H9 (cell line): Measurements from ENCODE around the gene RPS19. TPM values are rescaled to one million over a fixed set of nuclear protein-coding genes. Genes with fewer than 3 reads are reported as not detected.

ENCODE experiments used
- DNase-seq: peaks from one replicate; pipeline ENCODE4 v3.0.0-alpha.2; 2017
- H2AFZ ChIP-seq: one replicate; pipeline ENCODE4 v1.6.1; 2013; ENCODE audit warnings: mild to moderate bottlenecking, low read length, control low read depth, moderate library complexity
- H2AK5ac ChIP-seq: 2 replicates; pipeline ENCODE4 v1.6.1; 2013; ENCODE audit warnings: low read length, control low read depth, mixed read lengths; ENCODE audit not compliant: insufficient read length
- H2BK120ac ChIP-seq: one replicate; pipeline ENCODE4 v1.6.1; 2013; ENCODE audit warnings: low read depth, mild to moderate bottlenecking, low read length, control low read depth, inconsistent platforms; ENCODE audit not compliant: poor library complexity, severe bottlenecking
- H2BK12ac ChIP-seq: 2 replicates; pipeline ENCODE4 v1.6.1; 2013; ENCODE audit warnings: low read length, control low read depth, mixed read lengths, low read depth; ENCODE audit not compliant: insufficient read length
- H2BK15ac ChIP-seq: 2 replicates; pipeline ENCODE4 v1.6.1; 2013; ENCODE audit warnings: low read depth, low read length, control low read depth
- H2BK20ac ChIP-seq: one replicate; pipeline ENCODE4 v1.6.1; 2013; ENCODE audit warnings: low read depth, mild to moderate bottlenecking, low read length, control low read depth, inconsistent platforms; ENCODE audit not compliant: poor library complexity, severe bottlenecking
- H2BK5ac ChIP-seq: 2 replicates; pipeline ENCODE4 v1.6.1; 2013; ENCODE audit warnings: low read length, control low read depth, mixed read lengths; ENCODE audit not compliant: insufficient read length
- H3K14ac ChIP-seq: 2 replicates; pipeline ENCODE4 v1.6.1; 2013; ENCODE audit warnings: low read length, control low read depth; ENCODE audit not compliant: insufficient read depth
- H3K18ac ChIP-seq: 2 replicates; pipeline ENCODE4 v1.6.1; 2013; ENCODE audit warnings: low read depth, mild to moderate bottlenecking, mixed read lengths, low read length, control low read depth; ENCODE audit not compliant: insufficient read length
- H3K23ac ChIP-seq: 2 replicates; pipeline ENCODE4 v1.6.1; 2013; ENCODE audit warnings: low read length, control low read depth, mixed read lengths, low read depth; ENCODE audit not compliant: insufficient read length
- H3K23me2 ChIP-seq: 2 replicates; pipeline ENCODE4 v1.6.1; 2013; ENCODE audit warnings: low read depth, mild to moderate bottlenecking, mixed read lengths, low read length, control low read depth; ENCODE audit not compliant: insufficient read length, poor library complexity, severe bottlenecking
- H3K27ac ChIP-seq: 2 replicates; pipeline ENCODE4 v1.5.1; 2013; ENCODE audit warnings: low read length, control low read depth, mixed read lengths, low read depth; ENCODE audit not compliant: insufficient read length
- H3K27me3 ChIP-seq: 2 replicates; pipeline ENCODE4 v1.6.1; 2013; ENCODE audit warnings: low read length, control low read depth, inconsistent platforms; ENCODE audit not compliant: insufficient read depth
- H3K4ac ChIP-seq: 2 replicates; pipeline ENCODE4 v1.6.1; 2013; ENCODE audit warnings: low read depth, mild to moderate bottlenecking, control low read depth, inconsistent platforms, low read length, moderate library complexity
- H3K4me1 ChIP-seq: 2 replicates; pipeline ENCODE4 v1.6.1; 2013; ENCODE audit warnings: low read length, control low read depth, inconsistent platforms; ENCODE audit not compliant: insufficient read depth
- H3K4me2 ChIP-seq: 2 replicates; pipeline ENCODE4 v1.6.1; 2013; ENCODE audit warnings: low read length, control low read depth, mixed read lengths; ENCODE audit not compliant: insufficient read length, insufficient read depth
- H3K56ac ChIP-seq: 2 replicates; pipeline ENCODE4 v1.6.1; 2013; ENCODE audit warnings: low read depth, mild to moderate bottlenecking, mixed read lengths, low read length, control low read depth; ENCODE audit not compliant: insufficient read length
- H3K79me1 ChIP-seq: 2 replicates; pipeline ENCODE4 v1.6.1; 2013; ENCODE audit warnings: low read depth, mild to moderate bottlenecking, moderate library complexity, low read length, control low read depth, inconsistent platforms; ENCODE audit not compliant: insufficient read depth, poor library complexity, severe bottlenecking
- H3K79me2 ChIP-seq: 2 replicates; pipeline ENCODE4 v1.6.1; 2013; ENCODE audit warnings: low read length, control low read depth, inconsistent platforms; ENCODE audit not compliant: insufficient read depth
- H3K9ac ChIP-seq: 2 replicates; pipeline ENCODE4 v1.6.1; 2013; ENCODE audit warnings: low read length, control low read depth, mixed read lengths; ENCODE audit not compliant: insufficient read length; ENCODE audit errors: extremely low read depth
- H3K9me3 ChIP-seq: one replicate; pipeline ENCODE4 v1.6.1; 2013; ENCODE audit warnings: low read depth, low read length, inconsistent platforms; ENCODE audit not compliant: control insufficient read depth
- H3T11ph ChIP-seq: one replicate; pipeline ENCODE4 v1.6.1; 2013; ENCODE audit warnings: mild to moderate bottlenecking, low read length, control low read depth, inconsistent platforms
- H4K20me1 ChIP-seq: one replicate; pipeline ENCODE4 v1.6.1; 2013; ENCODE audit not compliant: control insufficient read depth, insufficient read length, insufficient read depth
- H4K5ac ChIP-seq: 2 replicates; pipeline ENCODE4 v1.6.1; 2013; ENCODE audit warnings: low read depth, mild to moderate bottlenecking, mixed read lengths, low read length, control low read depth; ENCODE audit not compliant: insufficient read length
- H4K8ac ChIP-seq: replicated peaks from 2 replicates; pipeline ENCODE4 v1.6.1; 2013; ENCODE audit warnings: low read length, control low read depth, mixed read lengths, low read depth; ENCODE audit not compliant: insufficient read length
- H4K91ac ChIP-seq: 2 replicates; pipeline ENCODE4 v1.6.1; 2013; ENCODE audit warnings: low read depth, mild to moderate bottlenecking, moderate library complexity, mixed read lengths, low read length, control low read depth; ENCODE audit not compliant: insufficient read length
- H3K27ac Mint-ChIP-seq, 3 experiments: 2 replicates in 2 of 3; 3 replicates in 1 of 3; pipeline ENCODE4 v1.8.0; 2020 to 2021; ENCODE audit warnings: mixed read lengths in 3 of 3, mild to moderate bottlenecking in 1 of 3, moderate library complexity in 1 of 3
- H3K27me3 Mint-ChIP-seq: 2 replicates; pipeline ENCODE4 v1.8.0; 2021; ENCODE audit warnings: low read depth, mild to moderate bottlenecking, moderate library complexity, mixed read lengths
- H3K36me3 Mint-ChIP-seq, 3 experiments: 2 replicates in 2 of 3; 3 replicates in 1 of 3; pipeline ENCODE4 v1.8.0; 2020 to 2021; ENCODE audit warnings: low read depth in 3 of 3, mixed read lengths in 3 of 3; ENCODE audit not compliant: insufficient read depth in 1 of 3
- H3K4me1 Mint-ChIP-seq, 2 experiments: 2 replicates each; pipeline ENCODE4 v1.8.0; 2020; ENCODE audit warnings: mixed read lengths in 2 of 2
- H3K4me3 Mint-ChIP-seq, 2 experiments: 2 replicates in 1 of 2; 3 replicates in 1 of 2; pipeline ENCODE4 v1.8.0; 2020 to 2021; ENCODE audit warnings: mild to moderate bottlenecking in 2 of 2, mixed read lengths in 2 of 2, moderate library complexity in 1 of 2
- H3K9me3 Mint-ChIP-seq, 2 experiments: 2 replicates in 1 of 2; 3 replicates in 1 of 2; pipeline ENCODE4 v1.8.0; 2020; ENCODE audit warnings: mild to moderate bottlenecking in 2 of 2, mixed read lengths in 2 of 2, moderate library complexity in 1 of 2
- CTCF ChIP-seq: fragments of 200-600 bp; sonication (generic); conservative IDR thresholded peaks from 3 replicates; pipeline ENCODE4 v1.8.0; 2021; ENCODE audit warnings: antibody characterized with exemption, mild to moderate bottlenecking
- WGBS: extraction: QIAGEN DNeasy Blood & Tissue Kit; methylation state at CpG from one replicate; pipeline ENCODE4 v1.1.7; 2013; ENCODE audit warnings: missing lambda C conversion rate, low lambda C conversion rate, mixed read lengths; ENCODE audit not compliant: insufficient read length; ENCODE audit errors: extremely low coverage; 5-methylcytosine and 5-hydroxymethylcytosine counted together
- total RNA-seq: library from RNA; stranded (reverse); gene quantifications from 2 replicates; pipeline ENCODE4 v1.2.1, GENCODE V29; 2021

The RPS19 gene
- total RNA-seq, 1 experiment from 2014 or later: 3,024 TPM

DNA sequence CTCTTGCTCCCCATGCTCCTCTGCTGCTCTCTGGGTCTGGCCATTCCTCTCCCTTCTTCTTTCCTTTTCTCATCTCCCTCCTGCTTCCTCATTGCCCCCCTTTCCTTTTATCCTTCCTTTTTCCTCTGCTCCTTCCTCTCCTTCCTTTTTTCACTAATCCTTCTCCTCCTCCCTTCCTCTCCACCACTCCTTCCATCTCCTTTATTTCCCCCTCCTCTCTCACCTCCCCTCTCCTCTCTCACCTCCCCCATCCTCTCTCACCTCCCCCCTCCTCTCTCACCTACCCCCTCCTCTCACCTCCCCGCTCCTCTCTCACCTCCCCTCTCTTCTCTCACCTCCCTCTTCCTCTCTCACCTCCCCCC lies 36.5 kb downstream of the RPS19 start:
- Histone ChIP-seq H3K79me2 (no peaks in the 10 kb centered on the region), H4K8ac (no peak overlapping the region), H2BK20ac (no peak overlapping the region), H2BK15ac (no peak overlapping the region), H2BK120ac (no peak overlapping the region), H3K18ac (no peak overlapping the region), H3K4ac (no peak overlapping the region), H2BK12ac (no peak overlapping the region), H3K56ac (no peak overlapping the region), H4K20me1 (no peaks in the 10 kb centered on the region), H3T11ph (no peak overlapping the region), H3K14ac (no peak overlapping the region), H3K23me2 (no peaks in the 10 kb centered on the region), H3K4me2 (no peak overlapping the region), H2BK5ac (no peak overlapping the region), H4K5ac (no peak overlapping the region), H4K91ac (no peak overlapping the region), H2AK5ac (no peak overlapping the region), H3K27ac (no peak overlapping the region), H3K27me3 (no peaks in the 10 kb centered on the region), H3K9ac (no peak overlapping the region), H3K23ac (no peak overlapping the region), H3K79me1 (no peaks in the 10 kb centered on the region), H3K4me1 (no peaks in the 10 kb centered on the region; the same call in 1 of the 2 replicates), H3K9me3 (no peaks in the 10 kb centered on the region), H2AFZ (no peak overlapping the region)
- Mint-ChIP-seq H3K36me3 (peaks cover 11 to 38% (median 37%) of the 10 kb centered on the region in 3 experiments; a peak in 6 of 7 replicates), H3K9me3 (no peaks in the 10 kb centered on the region), H3K27ac (no peak overlapping the region), H3K4me3 (no peak overlapping the region), H3K27me3 (no peaks in the 10 kb centered on the region; the same call in 1 of the 2 replicates), H3K4me1 (peaks cover 0 to 32% of the 10 kb centered on the region in 2 experiments; a peak in 2 of 4 replicates)
- no CpG with 5 or more reads among the region's 1 CpG for WGBS
- DNase-seq: no peak
- no peak for TF ChIP-seq CTCF
